PC-3 (cell line): Measurements from ENCODE around the gene ATP5PB. TPM values are rescaled to one million over a fixed set of nuclear protein-coding genes. Genes with fewer than 3 reads are reported as not detected.

Experiments
- ATAC-seq: fragments of 200-7000 bp; cut with Tn5 transposase; 2 replicates; pipeline ENCODE4 v1.9.1; 2020; ENCODE audit warnings: mild to moderate bottlenecking, moderate library complexity
- BruUV-seq: library from RNA; stranded (reverse); fragments of 400-500 nt; replicated peaks from 2 replicates; lab custom pipeline; 2021; lab: Mats Ljungman, UMichigan
- CTCF ChIA-PET: fragments of 300-600 bp; sonication (Branson Sonifier 250); formaldehyde crosslinking; loops from one replicate; lab custom pipeline; 2022; ENCODE audit warnings: antibody characterized with exemption; lab: Charles Lee
- POLR2A ChIA-PET: fragments of 300-600 bp; sonication (Branson Sonifier 250); formaldehyde crosslinking; loops from one replicate; lab custom pipeline; 2022; ENCODE audit warnings: antibody characterized with exemption; ENCODE audit not compliant: unreplicated experiment; lab: Charles Lee
- DNase-seq: peaks from one replicate; pipeline ENCODE4 v3.0.0-alpha.2; 2015
- H2AFZ ChIP-seq: fragments of 300-600 bp; sonication (generic); 2 replicates; pipeline ENCODE4 v1.6.0; 2016; ENCODE audit warnings: antibody characterized with exemption, low read length
- H3F3A ChIP-seq: fragments of 300-600 bp; sonication (generic); one replicate; pipeline ENCODE4 v1.6.0; 2017; ENCODE audit warnings: antibody characterized with exemption, low read length, control low read depth, mild to moderate bottlenecking; ENCODE audit not compliant: unreplicated experiment
- H3K27ac ChIP-seq: fragments of 300-600 bp; sonication (generic); 2 replicates; pipeline ENCODE4 v1.5.1; 2016; ENCODE audit warnings: mild to moderate bottlenecking, low read length
- H3K27me3 ChIP-seq: fragments of 300-600 bp; sonication (generic); 2 replicates; pipeline ENCODE4 v1.6.1; 2016; ENCODE audit warnings: low read length, mixed read lengths
- H3K36me3 ChIP-seq: fragments of 300-600 bp; sonication (generic); 2 replicates; pipeline ENCODE4 v1.6.1; 2016; ENCODE audit warnings: low read depth, mixed run types, low read length, mixed read lengths
- H3K4me1 ChIP-seq: fragments of 300-600 bp; sonication (generic); 2 replicates; pipeline ENCODE4 v1.5.1; 2016; ENCODE audit warnings: low read length; ENCODE audit not compliant: insufficient read depth
- H3K4me2 ChIP-seq: fragments of 300-600 bp; sonication (generic); 2 replicates; pipeline ENCODE4 v1.6.0; 2016; ENCODE audit warnings: low read length
- H3K4me3 ChIP-seq: fragments of 300-600 bp; sonication (generic); 2 replicates; pipeline ENCODE4 v1.5.1; 2016; ENCODE audit warnings: mild to moderate bottlenecking, low read length, mixed read lengths
- H3K79me2 ChIP-seq: fragments of 300-600 bp; sonication (generic); 2 replicates; pipeline ENCODE4 v1.6.1; 2017; ENCODE audit warnings: low read length, mixed read lengths
- H3K9ac ChIP-seq: fragments of 300-600 bp; sonication (generic); 2 replicates; pipeline ENCODE4 v1.6.0; 2016; ENCODE audit warnings: mild to moderate bottlenecking, low read length
- H3K9me2 ChIP-seq: fragments of 300-600 bp; sonication (generic); replicated peaks from 2 replicates; pipeline ENCODE4 v1.6.1; 2016; ENCODE audit warnings: mixed run types, low read length, mixed read lengths
- H3K9me3 ChIP-seq: fragments of 300-600 bp; sonication (generic); 2 replicates; pipeline ENCODE4 v1.6.1; 2016; ENCODE audit warnings: low read length, mixed read lengths
- H4K20me1 ChIP-seq: fragments of 300-600 bp; sonication (generic); 2 replicates; pipeline ENCODE4 v1.6.1; 2016; ENCODE audit warnings: low read length, mixed read lengths
- CTCF ChIP-seq: fragments of 300-600 bp; sonication (generic); conservative IDR thresholded peaks from 2 replicates; pipeline ENCODE4 v1.5.1; 2017; ENCODE audit warnings: antibody characterized with exemption, low read depth, mild to moderate bottlenecking, low read length
- EZH2 ChIP-seq: fragments of 300-600 bp; sonication (generic); IDR thresholded peaks from one replicate; pipeline ENCODE4 v1.6.1; 2017; ENCODE audit warnings: antibody characterized with exemption, mild to moderate bottlenecking, low read length; ENCODE audit not compliant: unreplicated experiment
- EZH2phosphoT487 ChIP-seq: fragments of 300-600 bp; sonication (generic); IDR thresholded peaks from 2 replicates; pipeline ENCODE4 v1.6.1; 2018; ENCODE audit warnings: mild to moderate bottlenecking, antibody characterized with exemption, low read length, borderline replicate concordance
- intact Hi-C: fragments of 100-400 bp; cut with micrococcal nuclease; formaldehyde crosslinking; loops from 2 replicates; pipeline ENCODE4 v1.9.0; 2023
- total RNA-seq: library from RNA; depleted of rRNA; stranded (reverse); fragments of >200 nt; gene quantifications from 2 replicates; pipeline ENCODE4 v1.2.3, GENCODE V29; 2014

ATP5PB gene
- total RNA-seq, 1 experiment from 2014 or later, result 612 TPM

- Histone ChIP-seq H3K4me3 (no peak overlapping the region), H3K4me2 (no peak overlapping the region), H3K9ac (no peak overlapping the region), H3K27ac (no peak overlapping the region), H3K79me2 (no peaks in the 10 kb centered on the region), H3K9me2 (no peaks in the 10 kb centered on the region), H3K9me3 (no peaks in the 10 kb centered on the region), H2AFZ (no peak overlapping the region), H3K27me3 (no peaks in the 10 kb centered on the region), H3K4me1 (peaks cover 9% of the 10 kb centered on the region), H4K20me1 (no peaks in the 10 kb centered on the region), H3F3A (no peaks in the 10 kb centered on the region), H3K36me3 (no peaks in the 10 kb centered on the region)
- ATAC-seq (no peak), DNase-seq (no peak)
- TF ChIP-seq CTCF (no peak), EZH2 (no peak), EZH2phosphoT487 (no peak)
- no TSS peak for BruUV-seq
- intact Hi-C loops, result no loop called here
- ChIA-PET POLR2A (no interaction called here), CTCF (no interaction called here)
These were observed 35.2 kb downstream of the ATP5PB start for GRCh38 chr1:111484391-111485026.

GRCh38 chr1:111486431-111486830 lies 37.2 kb downstream of the ATP5PB start:
- H3K9ac ChIP-seq, result no peak overlapping the region
- no peaks in the 10 kb centered on the region for H3F3A ChIP-seq
- no peaks in the 10 kb centered on the region for H4K20me1 ChIP-seq
- CTCF ChIA-PET, result interaction anchor here (0.7 to 0.8 kb wide), 2 partner anchors 228 to 456 kb away, joined by 4 read pairs; no protein-coding TSS in a partner anchor
- POLR2A ChIA-PET, result no interaction called here
- H3K4me2 ChIP-seq, result 0 out of 2 replicates have a peak overlapping the region, but pooled peaks have one; percentile 2
- H3K9me2 ChIP-seq, result no peaks in the 10 kb centered on the region
- peak; percentile 39; the same call in 1 of the 2 replicates for ATAC-seq
- H3K36me3 ChIP-seq, result no peaks in the 10 kb centered on the region
- no peaks in the 10 kb centered on the region for H3K9me3 ChIP-seq
- H3K27ac ChIP-seq, result no peak overlapping the region
- peaks cover 9% of the 10 kb centered on the region for H3K4me1 ChIP-seq
- H2AFZ ChIP-seq, result no peak overlapping the region
- TF ChIP-seq EZH2phosphoT487 (no peak), EZH2 (no peak), CTCF (no peak)
- H3K4me3 ChIP-seq, result no peak overlapping the region
- no TSS peak for BruUV-seq
- no peaks in the 10 kb centered on the region for H3K79me2 ChIP-seq
- peak; percentile 69 for DNase-seq
- no peaks in the 10 kb centered on the region for H3K27me3 ChIP-seq
- intact Hi-C loops, result no loop called here

- H3K9me2 ChIP-seq, result no peaks in the 10 kb centered on the region
- no peak overlapping the region for H3K4me2 ChIP-seq
- no peak overlapping the region for H3K9ac ChIP-seq
- H3K79me2 ChIP-seq, result no peaks in the 10 kb centered on the region
- no peaks in the 10 kb centered on the region for H3K27me3 ChIP-seq
- H3K36me3 ChIP-seq, result no peaks in the 10 kb centered on the region
- H3F3A ChIP-seq, result no peaks in the 10 kb centered on the region
- ChIA-PET POLR2A (no interaction called here), CTCF (no interaction called here)
- intact Hi-C loops, result no loop called here
- DNase-seq, result no peak
- H3K9me3 ChIP-seq, result no peaks in the 10 kb centered on the region
- peaks cover 9% of the 10 kb centered on the region for H3K4me1 ChIP-seq
- H3K4me3 ChIP-seq, result no peak overlapping the region
- H2AFZ ChIP-seq, result no peak overlapping the region
- no peaks in the 10 kb centered on the region for H4K20me1 ChIP-seq
- no peak for ATAC-seq
- BruUV-seq, result no TSS peak
- TF ChIP-seq CTCF, result no peak
- TF ChIP-seq EZH2, result no peak
- TF ChIP-seq EZH2phosphoT487, result no peak
- no peak overlapping the region for H3K27ac ChIP-seq
These were observed 37.9 kb downstream of the ATP5PB start for GRCh38 chr1:111487133-111487532.
